Parathyroid adenoma (tissue), 2 donors: ENCODE results near the gene PAPSS1.
"Not testable (repeated sequence)": the region's sequence is repeated elsewhere in the genome, so short reads cannot be mapped to it uniquely, and the experiment has no call there.

ENCODE experiments used
- H2AFZ ChIP-seq: fragments of 300-600 bp; sonication (generic); one replicate; pipeline ENCODE4 v1.7.0; 2017; ENCODE audit warnings: antibody characterized with exemption, mild to moderate bottlenecking
- H3K27ac ChIP-seq: fragments of 300-600 bp; sonication (generic); one replicate; pipeline ENCODE4 v1.7.0; 2017
- H3K27me3 ChIP-seq: fragments of 300-600 bp; sonication (generic); one replicate; pipeline ENCODE4 v1.7.0; 2017; ENCODE audit warnings: low read length; ENCODE audit not compliant: control insufficient read depth, insufficient read depth
- H3K36me3 ChIP-seq: fragments of 300-600 bp; sonication (generic); one replicate; pipeline ENCODE4 v1.7.0; 2017; ENCODE audit warnings: low read length; ENCODE audit not compliant: control insufficient read depth, insufficient read depth
- H3K4me1 ChIP-seq: fragments of 300-600 bp; sonication (generic); one replicate; pipeline ENCODE4 v1.7.0; 2017; ENCODE audit warnings: control low read depth
- H3K4me2 ChIP-seq: fragments of 300-600 bp; sonication (generic); one replicate; pipeline ENCODE4 v1.7.0; 2017; ENCODE audit warnings: low read length
- H3K4me3 ChIP-seq: fragments of 300-600 bp; sonication (generic); one replicate; pipeline ENCODE4 v1.7.0; 2017; ENCODE audit warnings: low read depth, low read length
- H3K79me2 ChIP-seq: fragments of 300-600 bp; sonication (generic); one replicate; pipeline ENCODE4 v1.7.0; 2017; ENCODE audit warnings: control low read depth
- H3K9ac ChIP-seq: fragments of 300-600 bp; sonication (generic); one replicate; pipeline ENCODE4 v1.7.0; 2017; ENCODE audit warnings: mild to moderate bottlenecking
- H3K9me3 ChIP-seq: fragments of 300-600 bp; sonication (generic); one replicate; pipeline ENCODE4 v1.7.0; 2017; ENCODE audit warnings: low read length; ENCODE audit not compliant: control insufficient read depth
- TF ChIP-seq, protein P1 (sequence below): fragments of 300-600 bp; sonication (generic); IDR thresholded peaks from one replicate; pipeline ENCODE4 v1.7.0; 2017; ENCODE audit warnings: antibody characterized with exemption, mild to moderate bottlenecking
- donor health status: primary hyperparathyroidism.

Gene PAPSS1

GRCh38 chr4:107658400-107659336 lies 61.4 kb downstream of the PAPSS1 start:
- no peaks in the 10 kb centered on the region for H3K79me2 ChIP-seq
- no peaks in the 10 kb centered on the region for H3K4me1 ChIP-seq
- H3K4me2 ChIP-seq: no peak overlapping the region
- TF ChIP-seq, protein P1, sequence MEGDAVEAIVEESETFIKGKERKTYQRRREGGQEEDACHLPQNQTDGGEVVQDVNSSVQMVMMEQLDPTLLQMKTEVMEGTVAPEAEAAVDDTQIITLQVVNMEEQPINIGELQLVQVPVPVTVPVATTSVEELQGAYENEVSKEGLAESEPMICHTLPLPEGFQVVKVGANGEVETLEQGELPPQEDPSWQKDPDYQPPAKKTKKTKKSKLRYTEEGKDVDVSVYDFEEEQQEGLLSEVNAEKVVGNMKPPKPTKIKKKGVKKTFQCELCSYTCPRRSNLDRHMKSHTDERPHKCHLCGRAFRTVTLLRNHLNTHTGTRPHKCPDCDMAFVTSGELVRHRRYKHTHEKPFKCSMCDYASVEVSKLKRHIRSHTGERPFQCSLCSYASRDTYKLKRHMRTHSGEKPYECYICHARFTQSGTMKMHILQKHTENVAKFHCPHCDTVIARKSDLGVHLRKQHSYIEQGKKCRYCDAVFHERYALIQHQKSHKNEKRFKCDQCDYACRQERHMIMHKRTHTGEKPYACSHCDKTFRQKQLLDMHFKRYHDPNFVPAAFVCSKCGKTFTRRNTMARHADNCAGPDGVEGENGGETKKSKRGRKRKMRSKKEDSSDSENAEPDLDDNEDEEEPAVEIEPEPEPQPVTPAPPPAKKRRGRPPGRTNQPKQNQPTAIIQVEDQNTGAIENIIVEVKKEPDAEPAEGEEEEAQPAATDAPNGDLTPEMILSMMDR: no peak
- H2AFZ ChIP-seq: no peak overlapping the region
- H3K9me3 ChIP-seq: no peaks in the 10 kb centered on the region
- no peaks in the 10 kb centered on the region for H3K36me3 ChIP-seq
- no peak overlapping the region for H3K4me3 ChIP-seq
- H3K27me3 ChIP-seq: no peaks in the 10 kb centered on the region
- H3K27ac ChIP-seq: no peak overlapping the region
- H3K9ac ChIP-seq: no peak overlapping the region

- Histone ChIP-seq H3K36me3 (no peaks in the 10 kb centered on the region), H3K4me3 (no peak overlapping the region), H3K9me3 (no peaks in the 10 kb centered on the region), H3K79me2 (no peaks in the 10 kb centered on the region), H3K9ac (no peak overlapping the region), H3K4me1 (no peaks in the 10 kb centered on the region), H3K27me3 (no peaks in the 10 kb centered on the region), H3K4me2 (no peak overlapping the region), H3K27ac (no peak overlapping the region), H2AFZ (no peak overlapping the region)
- TF ChIP-seq, protein P1: no peak
These were observed 64.7 kb downstream of the PAPSS1 start for GRCh38 chr4:107655289-107655688.

GRCh38 chr4:107654694-107655093 lies 65.3 kb downstream of the PAPSS1 start:
- Histone ChIP-seq H2AFZ (no peak overlapping the region), H3K4me3 (no peak overlapping the region), H3K27me3 (no peaks in the 10 kb centered on the region), H3K9ac (no peak overlapping the region), H3K4me2 (no peak overlapping the region), H3K27ac (no peak overlapping the region), H3K36me3 (no peaks in the 10 kb centered on the region), H3K79me2 (no peaks in the 10 kb centered on the region), H3K4me1 (no peaks in the 10 kb centered on the region), H3K9me3 (no peaks in the 10 kb centered on the region)
- TF ChIP-seq, protein P1: no peak

GRCh38 chr4:107651408-107651807 lies 68.6 kb downstream of the PAPSS1 start:
- not testable (repeated sequence) for H3K27ac ChIP-seq, H3K4me2 ChIP-seq, H3K27me3 ChIP-seq, H3K36me3 ChIP-seq, H3K9ac ChIP-seq, H3K4me1 ChIP-seq, H2AFZ ChIP-seq, H3K79me2 ChIP-seq, H3K4me3 ChIP-seq, H3K9me3 ChIP-seq

- Histone ChIP-seq H2AFZ (no peak overlapping the region), H3K9ac (no peak overlapping the region), H3K36me3 (no peaks in the 10 kb centered on the region), H3K4me1 (no peaks in the 10 kb centered on the region), H3K4me2 (no peak overlapping the region), H3K27ac (no peak overlapping the region), H3K4me3 (no peak overlapping the region), H3K79me2 (no peaks in the 10 kb centered on the region), H3K9me3 (no peaks in the 10 kb centered on the region), H3K27me3 (no peaks in the 10 kb centered on the region)
- TF ChIP-seq, protein P1: no peak
These were observed 69.8 kb downstream of the PAPSS1 start for GRCh38 chr4:107650251-107650650.
